K562 (cell line): Measurements from ENCODE around the gene OGFR. TPM values are rescaled to one million over a fixed set of nuclear protein-coding genes. Genes with fewer than 3 reads are reported as not detected.

Experiments used
- EHMT2 ChIP-seq: fragments of 450-650 bp; IDR thresholded peaks from 2 replicates; pipeline ENCODE4 v1.6.1; 2018; ENCODE audit warnings: antibody characterized with exemption
- FOXA3 ChIP-seq, 2 experiments: fragments of 450-650 bp in 1 of 2; sonication (generic) in 1 of 2; formaldehyde crosslinking; IDR thresholded peaks in 1 of 2; conservative IDR thresholded peaks in 1 of 2; 2 replicates each; pipeline versions ENCODE4 v1.4.0 to v1.8.0; 2020 to 2022; ENCODE audit warnings: mild to moderate bottlenecking in 2 of 2, missing genetic modification reagents in 1 of 2
- FOXP1 ChIP-seq: sonication (generic); formaldehyde crosslinking; IDR thresholded peaks from 2 replicates; pipeline ENCODE4 v1.8.0; 2022; ENCODE audit warnings: mild to moderate bottlenecking, missing genetic modification reagents
- HINFP ChIP-seq: fragments of 450-650 bp; conservative IDR thresholded peaks from 2 replicates; pipeline ENCODE4 v1.6.1; 2016; ENCODE audit warnings: missing genetic modification characterization, low read depth, mild to moderate bottlenecking, control low read depth, missing compliant biosample characterization
- HMG20A ChIP-seq: fragments of 450-650 bp; formaldehyde crosslinking; conservative IDR thresholded peaks from 2 replicates; pipeline ENCODE4 v1.4.0; 2020; ENCODE audit warnings: mild to moderate bottlenecking, mixed read lengths
- PATZ1 ChIP-seq: fragments of 250-450 bp; sonication (Bioruptor Pico); IDR thresholded peaks from 2 replicates; pipeline ENCODE4 v1.5.0; 2020; ENCODE audit warnings: mild to moderate bottlenecking, borderline replicate concordance
- RFX7 ChIP-seq: fragments of 250-450 bp; sonication (Bioruptor Pico); IDR thresholded peaks from 2 replicates; pipeline ENCODE4 v1.5.1; 2021; ENCODE audit warnings: mild to moderate bottlenecking
- SOX6 ChIP-seq: fragments of 450-650 bp; IDR thresholded peaks from 2 replicates; pipeline ENCODE4 v1.6.1; 2014; ENCODE audit warnings: mild to moderate bottlenecking
- SP2 ChIP-seq: IDR thresholded peaks from 2 replicates; pipeline ENCODE4 v1.6.1; 2011; ENCODE audit warnings: mild to moderate bottlenecking, low read depth, low read length, moderate library complexity; ENCODE audit not compliant: poor library complexity, severe bottlenecking; ENCODE audit errors: extremely low read depth
- SREBF1 ChIP-seq: fragments of 150-350 bp; IDR thresholded peaks from 2 replicates; pipeline ENCODE4 v1.6.1; 2014; ENCODE audit warnings: antibody characterized with exemption, low read depth, low read length, borderline replicate concordance
- UBTF ChIP-seq, 2 experiments: IDR thresholded peaks; 2 replicates each; pipeline ENCODE4 v1.6.1; 2012; ENCODE audit warnings: improper control_type of control experiment in 2 of 2, low read depth in 2 of 2, low read length in 2 of 2, borderline replicate concordance in 1 of 2
- ZBTB2 ChIP-seq: fragments of 450-650 bp; IDR thresholded peaks from 2 replicates; pipeline ENCODE4 v1.6.1; 2016; ENCODE audit warnings: antibody characterized with exemption
- ZBTB33 ChIP-seq: sonication (generic); formaldehyde crosslinking; IDR thresholded peaks from 2 replicates; pipeline ENCODE4 v1.8.1; 2023; ENCODE audit warnings: mild to moderate bottlenecking, missing genetic modification reagents
- ZC3H8 ChIP-seq: fragments of 450-650 bp; IDR thresholded peaks from 2 replicates; pipeline ENCODE4 v1.6.1; 2017
- ZNF324 ChIP-seq: fragments of 250-450 bp; sonication (Bioruptor Pico); IDR thresholded peaks from 2 replicates; pipeline ENCODE4 v1.4.0; 2020; ENCODE audit warnings: mild to moderate bottlenecking
- ZNF75A ChIP-seq: fragments of 450-650 bp; formaldehyde crosslinking; IDR thresholded peaks from 2 replicates; pipeline ENCODE4 v1.4.0; 2020; ENCODE audit warnings: mild to moderate bottlenecking
- polyA plus RNA-seq, 8 experiments: library from polyadenylated mRNA; depleted of rRNA in 4 of 8; stranded (reverse) in 5 of 8; unstranded in 3 of 8; fragments of >200 nt; fragmentation: Nextera tagmentation in 2 of 8; fragmentation: Illumina TruSeq in 1 of 8; extraction: Ambion mirVana in 2 of 8; extraction: Trizol in 1 of 8; gene quantifications; 2 replicates each; pipeline versions ENCODE4 v1.2.1 to v1.2.3, GENCODE V29; 2011 to 2014; ENCODE audit warnings: inconsistent platforms in 1 of 8, missing spikeins in 1 of 8
- total RNA-seq, 7 experiments: library from RNA; depleted of rRNA in 6 of 7; stranded (reverse); fragments of >200 nt in 6 of 7; fragmentation: Illumina TruSeq in 2 of 7; extraction: Trizol in 2 of 7; gene quantifications; 2 replicates each; pipeline versions ENCODE4 v1.2.1 to v1.2.3, GENCODE V29; 2011 to 2021; ENCODE audit warnings: low replicate concordance in 1 of 7
- TF ChIP-seq, protein P1 (sequence below), 2 experiments: fragments of 450-650 bp in 1 of 2; sonication (generic) in 1 of 2; formaldehyde crosslinking; conservative IDR thresholded peaks; 2 replicates each; pipeline versions ENCODE4 v1.4.0 to v1.8.1; 2020 to 2022; ENCODE audit warnings: mild to moderate bottlenecking in 1 of 2, missing genetic modification reagents in 1 of 2

Gene OGFR
- total and polyA plus RNA-seq, 9 of the 15 experiments (the other 6 are each of a cell fraction or from before 2014, with no cell fraction given), result 0.39 to 56.3 (median 17.5) TPM

DNA sequence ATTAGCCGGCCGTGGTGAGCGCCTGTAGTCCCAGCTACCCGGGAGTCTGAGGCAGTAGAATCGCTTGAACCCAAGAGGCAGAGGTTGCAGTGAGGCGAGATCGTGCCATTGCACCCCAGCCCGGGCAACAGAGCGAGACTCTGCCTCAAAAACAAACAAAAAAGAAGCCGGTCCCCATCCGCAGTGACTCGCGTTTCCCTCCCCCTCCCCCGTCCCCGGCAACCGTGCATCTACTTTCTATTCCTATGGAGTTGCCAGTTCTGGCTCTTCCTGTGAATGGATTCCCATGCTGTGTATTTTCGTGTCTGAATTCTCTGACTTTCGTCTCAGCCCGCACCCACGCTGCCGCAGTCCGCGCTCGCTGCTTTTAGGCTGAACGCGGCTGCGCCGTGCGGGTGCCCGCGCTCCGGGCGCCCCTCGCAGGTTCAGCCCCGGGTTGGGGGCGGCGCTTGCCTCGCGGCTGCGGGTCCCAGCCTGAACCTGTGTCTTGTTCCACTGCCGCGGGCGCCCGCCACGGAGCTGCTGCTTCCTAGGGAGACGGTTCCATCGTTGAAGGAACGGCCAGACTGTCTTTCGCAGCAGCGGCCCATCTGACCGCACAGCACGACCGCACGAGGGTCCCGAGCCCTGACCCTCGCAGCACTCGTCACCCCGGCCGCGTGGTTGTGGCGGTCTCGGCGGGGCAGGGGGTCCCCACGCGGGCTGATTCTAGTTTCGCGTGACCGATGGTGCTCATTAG, 9.4 kb upstream of the OGFR start (continued):
- TF ChIP-seq RFX7 (CRISPR knock-in tag) (no peak), HMG20A (no peak), HINFP (tag) (no peak), ZBTB33 (CRISPR knock-in tag) (no peak), EHMT2 (no peak), FOXA3 (CRISPR knock-in tag; conservative IDR thresholded peaks at IDR 0.05 in 1 of 2, IDR thresholded peaks at IDR 0.05 in 1 of 2) (no peak), SP2 (no peak), SOX6 (no peak), ZBTB2 (no peak), ZNF324 (CRISPR knock-in tag) (no peak), ZC3H8 (no peak), FOXP1 (CRISPR knock-in tag) (no peak), PATZ1 (CRISPR knock-in tag) (no peak), UBTF (IDR thresholded peaks at IDR 0.05; ENCODE audit: borderline replicate concordance in 1 of 2, low read depth in 2 of 2, low read length in 2 of 2) (peak; percentile 52 to 80; a peak in 1 of 4 replicates), SREBF1 (no peak), ZNF75A (CRISPR knock-in tag) (no peak)
- TF ChIP-seq, protein P1, sequence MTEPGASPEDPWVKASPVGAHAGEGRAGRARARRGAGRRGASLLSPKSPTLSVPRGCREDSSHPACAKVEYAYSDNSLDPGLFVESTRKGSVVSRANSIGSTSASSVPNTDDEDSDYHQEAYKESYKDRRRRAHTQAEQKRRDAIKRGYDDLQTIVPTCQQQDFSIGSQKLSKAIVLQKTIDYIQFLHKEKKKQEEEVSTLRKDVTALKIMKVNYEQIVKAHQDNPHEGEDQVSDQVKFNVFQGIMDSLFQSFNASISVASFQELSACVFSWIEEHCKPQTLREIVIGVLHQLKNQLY (CRISPR knock-in tag; conservative IDR thresholded peaks at IDR 0.05), result no peak
